ENCODE measurements around the gene TXNRD2. TPM values are rescaled to one million over a fixed set of nuclear protein-coding genes. Genes with fewer than 3 reads are reported as not detected.

TXNRD2 gene
- total and polyA plus RNA-seq, 10 of the 15 experiments (the other 5 are each of a cell fraction or from before 2014, with no cell fraction given) = 1.6 to 26.0 (median 13.9) TPM

- intact Hi-C loops (cut with micrococcal nuclease; ENCODE audit: unreplicated experiment) (no loop called here), in situ Hi-C loops (cut with MboI) (no loop called here)
- ChIA-PET CTCF (interaction anchor here (0.8 kb wide), 1 partner anchor 12 kb away, joined by 3 read pairs; no protein-coding TSS in a partner anchor), SMC1A (ENCODE audit: uncharacterized antibody, unreplicated experiment) (no interaction called here), RAD21 (ENCODE audit: unreplicated experiment) (no interaction called here), POLR2A (no interaction called here)
- Histone ChIP-seq H3K4me1 (ENCODE audit: control insufficient read depth, insufficient read depth, low read length) (no peaks in the 10 kb centered on the region), H3K79me2 (ENCODE audit: control insufficient read depth, insufficient read depth, low read length) (no peaks in the 10 kb centered on the region), H2AFZ (ENCODE audit: control insufficient read depth, low read depth, low read length) (no peak overlapping the region), H4K20me1 (ENCODE audit: control insufficient read depth, insufficient read depth) (no peaks in the 10 kb centered on the region), H3K9ac (ENCODE audit: control insufficient read depth, insufficient read depth, low read length) (no peak overlapping the region), H3K27me3 (replicated peaks in 1 of 2; ENCODE audit: control insufficient read depth in 2 of 2, insufficient read depth in 2 of 2, low read length in 1 of 2) (no peaks in the 10 kb centered on the region), H3K4me3 (no peak overlapping the region), H3K9me3 (replicated peaks; ENCODE audit: control insufficient read depth, insufficient read depth, low read length) (no peaks in the 10 kb centered on the region), H3K36me3 (ENCODE audit: control insufficient read depth in 2 of 2, insufficient read depth in 2 of 2, low read length in 1 of 2) (no peaks in the 10 kb centered on the region), H3K4me2 (ENCODE audit: control insufficient read depth, insufficient read depth) (no peak overlapping the region), H3K27ac (ENCODE audit: control insufficient read depth, insufficient read depth) (no peak overlapping the region)
- no TSS peak for BruUV-seq (replicated peaks)
- TF ChIP-seq LARP7 (IDR thresholded peaks at IDR 0.05) (no peak), RAD51 (IDR thresholded peaks at IDR 0.05) (no peak), MEF2A (IDR thresholded peaks at IDR 0.05; ENCODE audit: insufficient read depth, low read depth, low read length) (no peak), SKIL (IDR thresholded peaks at IDR 0.05; ENCODE audit: low read depth, poor library complexity, severe bottlenecking) (no peak), HSF1 (IDR thresholded peaks at IDR 0.05; ENCODE audit: low read depth, low read length) (no peak), TCF7 (IDR thresholded peaks at IDR 0.05; ENCODE audit: borderline replicate concordance) (no peak)
- FAIRE-seq (no peak), DNase-seq (ENCODE audit: low read depth, low spot score) (no peak), ATAC-seq (no peak)
- WGBS (ENCODE audit: insufficient coverage, insufficient replicate concordance, low lambda C conversion rate, missing lambda C conversion rate) = 66% methylated on average over 29 of the region's 30 CpGs
These were observed 71.2 kb downstream of the TXNRD2 start for GRCh38 chr22:19870153-19871022.
